ENCODE results near the gene ZNF675. TPM values are rescaled to one million over a fixed set of nuclear protein-coding genes. Genes with fewer than 3 reads are reported as not detected.
A peak's percentile ranks its signal among the peaks of the same experiment; 100 is the strongest.

The ZNF675 gene
- total and polyA plus RNA-seq, 10 of the 15 experiments (the other 5 are each of a cell fraction or from before 2014, with no cell fraction given), result 7.4 to 19.8 (median 12.0) TPM

- TF ChIP-seq, protein P1, sequence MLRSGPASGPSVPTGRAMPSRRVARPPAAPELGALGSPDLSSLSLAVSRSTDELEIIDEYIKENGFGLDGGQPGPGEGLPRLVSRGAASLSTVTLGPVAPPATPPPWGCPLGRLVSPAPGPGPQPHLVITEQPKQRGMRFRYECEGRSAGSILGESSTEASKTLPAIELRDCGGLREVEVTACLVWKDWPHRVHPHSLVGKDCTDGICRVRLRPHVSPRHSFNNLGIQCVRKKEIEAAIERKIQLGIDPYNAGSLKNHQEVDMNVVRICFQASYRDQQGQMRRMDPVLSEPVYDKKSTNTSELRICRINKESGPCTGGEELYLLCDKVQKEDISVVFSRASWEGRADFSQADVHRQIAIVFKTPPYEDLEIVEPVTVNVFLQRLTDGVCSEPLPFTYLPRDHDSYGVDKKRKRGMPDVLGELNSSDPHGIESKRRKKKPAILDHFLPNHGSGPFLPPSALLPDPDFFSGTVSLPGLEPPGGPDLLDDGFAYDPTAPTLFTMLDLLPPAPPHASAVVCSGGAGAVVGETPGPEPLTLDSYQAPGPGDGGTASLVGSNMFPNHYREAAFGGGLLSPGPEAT (IDR thresholded peaks at IDR 0.05; ENCODE audit: low read depth), result 0 out of 2 replicates have a peak, but pooled peaks have one; percentile 36
- TF ChIP-seq SIX5 (IDR thresholded peaks at IDR 0.05; ENCODE audit: low read depth, low read length, severe bottlenecking), result no peak
- TF ChIP-seq IKZF2 (IDR thresholded peaks at IDR 0.05), result peak; percentile 17 to 39; a peak in 1 of 4 replicates
- no peak for TF ChIP-seq CBFB (IDR thresholded peaks at IDR 0.05; ENCODE audit: low read depth)
- 0 out of 2 replicates have a peak, but pooled peaks have one; percentile 56 for TF ChIP-seq SMAD5 (IDR thresholded peaks at IDR 0.05; ENCODE audit: low read depth)
- no peak for TF ChIP-seq ZNF274 (IDR thresholded peaks at IDR 0.05; ENCODE audit: insufficient read depth, insufficient read length)
- TF ChIP-seq SPI1 (IDR thresholded peaks at IDR 0.05; ENCODE audit: borderline replicate concordance, insufficient read depth, low read depth, low read length), result peak; percentile 87
- peak; percentile 10 for TF ChIP-seq RELA (IDR thresholded peaks at IDR 0.05; ENCODE audit: borderline replicate concordance, partially characterized antibody)
- peak; percentile 89 for TF ChIP-seq POLR2A (IDR thresholded peaks at IDR 0.05; ENCODE audit: low read depth, low read length)
- TF ChIP-seq LARP7 (IDR thresholded peaks at IDR 0.05), result peak; percentile 40; the same call in 1 of the 2 replicates
- peak; percentile 71 for TF ChIP-seq NKRF (conservative IDR thresholded peaks at IDR 0.05)
- TF ChIP-seq ZNF207 (IDR thresholded peaks at IDR 0.05; ENCODE audit: borderline replicate concordance), result peak; percentile 67; the same call in 1 of the 2 replicates
- TF ChIP-seq, protein P2, sequence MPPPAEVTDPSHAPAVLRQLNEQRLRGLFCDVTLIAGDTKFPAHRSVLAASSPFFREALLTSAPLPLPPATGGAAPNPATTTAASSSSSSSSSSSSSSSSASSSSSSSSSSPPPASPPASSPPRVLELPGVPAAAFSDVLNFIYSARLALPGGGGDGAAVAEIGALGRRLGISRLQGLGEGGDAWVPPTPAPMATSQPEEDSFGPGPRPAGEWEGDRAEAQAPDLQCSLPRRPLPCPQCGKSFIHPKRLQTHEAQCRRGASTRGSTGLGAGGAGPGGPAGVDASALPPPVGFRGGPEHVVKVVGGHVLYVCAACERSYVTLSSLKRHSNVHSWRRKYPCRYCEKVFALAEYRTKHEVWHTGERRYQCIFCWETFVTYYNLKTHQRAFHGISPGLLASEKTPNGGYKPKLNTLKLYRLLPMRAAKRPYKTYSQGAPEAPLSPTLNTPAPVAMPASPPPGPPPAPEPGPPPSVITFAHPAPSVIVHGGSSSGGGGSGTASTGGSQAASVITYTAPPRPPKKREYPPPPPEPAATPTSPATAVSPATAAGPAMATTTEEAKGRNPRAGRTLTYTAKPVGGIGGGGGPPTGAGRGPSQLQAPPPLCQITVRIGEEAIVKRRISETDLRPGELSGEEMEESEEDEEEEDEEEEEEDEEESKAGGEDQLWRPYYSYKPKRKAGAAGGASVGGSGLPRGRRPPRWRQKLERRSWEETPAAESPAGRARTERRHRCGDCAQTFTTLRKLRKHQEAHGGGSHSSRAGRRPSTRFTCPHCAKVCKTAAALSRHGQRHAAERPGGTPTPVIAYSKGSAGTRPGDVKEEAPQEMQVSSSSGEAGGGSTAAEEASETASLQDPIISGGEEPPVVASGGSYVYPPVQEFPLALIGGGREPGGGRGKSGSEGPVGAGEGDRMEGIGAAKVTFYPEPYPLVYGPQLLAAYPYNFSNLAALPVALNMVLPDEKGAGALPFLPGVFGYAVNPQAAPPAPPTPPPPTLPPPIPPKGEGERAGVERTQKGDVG (CRISPR knock-in tag; IDR thresholded peaks at IDR 0.05), result no peak
- TF ChIP-seq CHD1 (IDR thresholded peaks at IDR 0.05; ENCODE audit: low read depth, low read length), result no peak
- TF ChIP-seq, protein P3, sequence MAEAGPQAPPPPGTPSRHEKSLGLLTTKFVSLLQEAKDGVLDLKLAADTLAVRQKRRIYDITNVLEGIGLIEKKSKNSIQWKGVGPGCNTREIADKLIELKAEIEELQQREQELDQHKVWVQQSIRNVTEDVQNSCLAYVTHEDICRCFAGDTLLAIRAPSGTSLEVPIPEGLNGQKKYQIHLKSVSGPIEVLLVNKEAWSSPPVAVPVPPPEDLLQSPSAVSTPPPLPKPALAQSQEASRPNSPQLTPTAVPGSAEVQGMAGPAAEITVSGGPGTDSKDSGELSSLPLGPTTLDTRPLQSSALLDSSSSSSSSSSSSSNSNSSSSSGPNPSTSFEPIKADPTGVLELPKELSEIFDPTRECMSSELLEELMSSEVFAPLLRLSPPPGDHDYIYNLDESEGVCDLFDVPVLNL (IDR thresholded peaks at IDR 0.05; ENCODE audit: low read depth, low read length), result peak; percentile 76
- no peak for TF ChIP-seq ZSCAN29 (IDR thresholded peaks at IDR 0.05)
- TF ChIP-seq NR2F1 (conservative IDR thresholded peaks at IDR 0.05), result peak; percentile 81
- no peak for TF ChIP-seq MTA2 (IDR thresholded peaks at IDR 0.05; ENCODE audit: low read depth)
- no peak for TF ChIP-seq TARDBP (IDR thresholded peaks at IDR 0.05; ENCODE audit: borderline replicate concordance)
- no peak for TF ChIP-seq NR2C2 (IDR thresholded peaks at IDR 0.05; ENCODE audit: borderline replicate concordance, control insufficient read depth, insufficient read length, low read depth)
- TF ChIP-seq POLR2AphosphoS5 (IDR thresholded peaks at IDR 0.05; ENCODE audit: low read length), result peak; percentile 93
- TF ChIP-seq SIN3A (IDR thresholded peaks at IDR 0.05; ENCODE audit: low read depth, low read length), result peak; percentile 89; the same call in 1 of the 2 replicates
- TF ChIP-seq IKZF1 (conservative IDR thresholded peaks at IDR 0.05), result peak; percentile 66
- TF ChIP-seq NFXL1 (IDR thresholded peaks at IDR 0.05; ENCODE audit: borderline replicate concordance), result no peak
Observed at GRCh38 chr19:23686621-23687423, at the start of gene ZNF675 (continued).

All from GM12878 (cell line).